Hepatocyte (in vitro differentiated cells): ENCODE results near the gene SLC43A1. TPM values are rescaled to one million over a fixed set of nuclear protein-coding genes. Genes with fewer than 3 reads are reported as not detected.
A peak's percentile ranks its signal among the peaks of the same experiment; 100 is the strongest.
"Not testable (repeated sequence)": the region's sequence is repeated elsewhere in the genome, so short reads cannot be mapped to it uniquely, and the experiment has no call there.

Experiments
- DNase-seq: peaks from one replicate; pipeline ENCODE4 v3.0.0-alpha.2; 2016; ENCODE audit warnings: low spot score
- H2AFZ ChIP-seq: fragments of 200-600 bp; sonication (generic); 2 replicates; pipeline ENCODE4 v1.6.0; 2016; ENCODE audit warnings: antibody characterized with exemption, mild to moderate bottlenecking
- H3K27ac ChIP-seq: fragments of 200-600 bp; sonication (generic); 2 replicates; pipeline ENCODE4 v1.5.1; 2016; ENCODE audit warnings: mild to moderate bottlenecking
- H3K27me3 ChIP-seq: fragments of 200-600 bp; sonication (generic); 2 replicates; pipeline ENCODE4 v1.6.1; 2016
- H3K36me3 ChIP-seq: fragments of 200-600 bp; sonication (generic); replicated peaks from 2 replicates; pipeline ENCODE4 v1.5.1; 2016; ENCODE audit warnings: low read depth; ENCODE audit not compliant: insufficient read depth
- H3K4me1 ChIP-seq: fragments of 200-600 bp; sonication (generic); 2 replicates; pipeline ENCODE4 v1.5.1; 2016; ENCODE audit warnings: mild to moderate bottlenecking, moderate library complexity; ENCODE audit not compliant: insufficient read depth
- H3K4me2 ChIP-seq: fragments of 200-600 bp; sonication (generic); 2 replicates; pipeline ENCODE4 v1.6.0; 2016
- H3K4me3 ChIP-seq: fragments of 200-600 bp; sonication (generic); 2 replicates; pipeline ENCODE4 v1.5.1; 2016; ENCODE audit warnings: mild to moderate bottlenecking
- H3K79me2 ChIP-seq: fragments of 200-600 bp; sonication (generic); 2 replicates; pipeline ENCODE4 v1.6.0; 2017; ENCODE audit warnings: mild to moderate bottlenecking
- H3K9me2 ChIP-seq: fragments of 200-600 bp; sonication (generic); replicated peaks from 2 replicates; pipeline ENCODE4 v1.6.0; 2017; ENCODE audit warnings: mild to moderate bottlenecking; ENCODE audit not compliant: insufficient read depth
- H3K9me3 ChIP-seq: fragments of 200-600 bp; sonication (generic); 2 replicates; pipeline ENCODE4 v1.5.1; 2016; ENCODE audit warnings: low read depth, mild to moderate bottlenecking
- H4K20me1 ChIP-seq: fragments of 200-600 bp; sonication (generic); 2 replicates; pipeline ENCODE4 v1.6.0; 2016; ENCODE audit warnings: mild to moderate bottlenecking; ENCODE audit not compliant: insufficient read depth, poor library complexity, severe bottlenecking
- CTCF ChIP-seq: fragments of 200-600 bp; sonication (generic); IDR thresholded peaks from 2 replicates; pipeline ENCODE4 v1.5.1; 2016; ENCODE audit warnings: antibody characterized with exemption, mild to moderate bottlenecking; ENCODE audit not compliant: poor library complexity
- EZH2 ChIP-seq: fragments of 200-600 bp; sonication (generic); IDR thresholded peaks from 2 replicates; pipeline ENCODE4 v1.6.1; 2016; ENCODE audit warnings: antibody characterized with exemption, mild to moderate bottlenecking, borderline replicate concordance
- EZH2phosphoT487 ChIP-seq: fragments of 200-600 bp; sonication (generic); IDR thresholded peaks from one replicate; pipeline ENCODE4 v1.6.1; 2018; ENCODE audit warnings: antibody characterized with exemption, mild to moderate bottlenecking, low read depth, moderate library complexity; ENCODE audit not compliant: unreplicated experiment, severe bottlenecking
- WGBS: methylation state at CpG from one replicate; pipeline ENCODE4 v1.1.6; 2016; ENCODE audit warnings: low lambda C conversion rate; ENCODE audit errors: missing lambda C conversion rate; 5-methylcytosine and 5-hydroxymethylcytosine counted together
- polyA plus RNA-seq: library from polyadenylated mRNA; unstranded; fragments of >200 nt; fragmentation: Nextera tagmentation; extraction: Ambion mirVana; gene quantifications from 2 replicates; pipeline ENCODE4 v1.2.1, GENCODE V29; 2016
- total RNA-seq: library from RNA; depleted of rRNA; stranded (reverse); fragments of >200 nt; gene quantifications from 2 replicates; pipeline ENCODE4 v1.2.3, GENCODE V29; 2014

The SLC43A1 gene
- total and polyA plus RNA-seq, 2 experiments from 2014 or later, result 39.5 to 40.4 TPM

- 77% methylated on average over 1 of the region's 1 CpG for WGBS
- no peaks in the 10 kb centered on the region for H3K36me3 ChIP-seq
- no peaks in the 10 kb centered on the region for H4K20me1 ChIP-seq
- TF ChIP-seq EZH2, result no peak
- no peak for TF ChIP-seq CTCF
- no peak for TF ChIP-seq EZH2phosphoT487
- no peaks in the 10 kb centered on the region for H3K9me2 ChIP-seq
- no peak overlapping the region for H3K4me3 ChIP-seq
- H3K9me3 ChIP-seq, result no peaks in the 10 kb centered on the region
- H3K79me2 ChIP-seq, result no peaks in the 10 kb centered on the region
- H2AFZ ChIP-seq, result no peak overlapping the region
- no peak overlapping the region for H3K4me2 ChIP-seq
- H3K27me3 ChIP-seq, result no peaks in the 10 kb centered on the region
- H3K27ac ChIP-seq, result no peak overlapping the region
- H3K4me1 ChIP-seq, result peaks cover 4% of the 10 kb centered on the region
- no peak for DNase-seq
Measured at GRCh38 chr11:57446055-57446454, 69.4 kb downstream of the SLC43A1 start.

- WGBS, result 88% methylated on average over 8 of the region's 9 CpGs
- DNase-seq, H2AFZ ChIP-seq, H3K9me2 ChIP-seq, H3K9me3 ChIP-seq, H3K4me2 ChIP-seq, H4K20me1 ChIP-seq, H3K4me1 ChIP-seq, H3K36me3 ChIP-seq, H3K79me2 ChIP-seq, H3K4me3 ChIP-seq, H3K27me3 ChIP-seq: not testable (repeated sequence)
- H3K27ac ChIP-seq, result peak overlapping the region; percentile 66
Measured at GRCh38 chr11:57445122-57445394, 70.4 kb downstream of the SLC43A1 start.

GRCh38 chr11:57444362-57445121 is 71.0 kb downstream of the SLC43A1 start:
- Histone ChIP-seq H4K20me1 (no peaks in the 10 kb centered on the region), H2AFZ (no peak overlapping the region), H3K9me3 (no peaks in the 10 kb centered on the region), H3K27me3 (no peaks in the 10 kb centered on the region), H3K9me2 (no peaks in the 10 kb centered on the region), H3K4me2 (no peak overlapping the region), H3K79me2 (no peaks in the 10 kb centered on the region), H3K4me1 (peaks cover 4% of the 10 kb centered on the region), H3K4me3 (no peak overlapping the region), H3K36me3 (no peaks in the 10 kb centered on the region), H3K27ac (peak overlapping the region; percentile 66)
- no peak for DNase-seq
- 79% methylated on average over 9 of the region's 9 CpGs for WGBS
- TF ChIP-seq CTCF (no peak), EZH2 (no peak), EZH2phosphoT487 (no peak)

GRCh38 chr11:57440744-57441414 is 74.6 kb downstream of the SLC43A1 start:
- H3K4me1 ChIP-seq, result peaks cover 4% of the 10 kb centered on the region
- TF ChIP-seq EZH2phosphoT487, result no peak
- no peak for TF ChIP-seq CTCF
- TF ChIP-seq EZH2, result no peak

More at GRCh38 chr11:57440744-57441414, 74.6 kb downstream of the SLC43A1 start:
- H3K27me3 ChIP-seq, result no peaks in the 10 kb centered on the region
- H4K20me1 ChIP-seq, result no peaks in the 10 kb centered on the region
- DNase-seq, result no peak
- no peaks in the 10 kb centered on the region for H3K79me2 ChIP-seq
- peak overlapping the region; percentile 51 for H3K27ac ChIP-seq
- no peak overlapping the region for H3K4me3 ChIP-seq
- H2AFZ ChIP-seq, result no peak overlapping the region
- no peaks in the 10 kb centered on the region for H3K9me3 ChIP-seq
- H3K36me3 ChIP-seq, result no peaks in the 10 kb centered on the region
- 67% methylated on average over 4 of the region's 4 CpGs for WGBS
- no peaks in the 10 kb centered on the region for H3K9me2 ChIP-seq
- H3K4me2 ChIP-seq, result no peak overlapping the region
